ENCODE results near the gene PAX2.

Gene PAX2

DNA sequence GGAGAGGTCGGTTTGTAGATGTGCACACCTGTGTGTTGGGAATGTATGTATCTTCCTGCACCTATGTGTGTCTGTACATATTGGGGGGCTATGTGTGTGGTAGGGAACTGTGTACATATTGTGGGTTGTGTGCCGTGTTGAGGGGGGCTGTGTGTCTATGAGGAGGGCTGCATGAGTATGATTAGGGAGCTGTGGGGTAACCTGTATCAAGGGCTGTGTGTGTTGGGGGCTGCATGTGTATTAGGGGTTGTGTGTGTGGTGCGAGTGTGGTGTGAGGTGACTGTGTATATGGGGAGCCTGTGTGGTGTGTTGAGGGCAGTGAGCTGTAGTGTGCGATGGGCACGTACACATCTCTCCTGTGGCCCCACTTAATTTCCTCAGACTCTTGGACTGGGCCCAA, 22.2 kb upstream of the PAX2 start:
- no peak overlapping the region for H3K4me3 ChIP-seq (ENCODE audit: low read length)
- no peaks in the 10 kb centered on the region for H3K9me2 ChIP-seq (replicated peaks; ENCODE audit: insufficient read depth, low read length)
- H3K9ac ChIP-seq (ENCODE audit: low read length), result no peak overlapping the region
- H4K20me1 ChIP-seq (ENCODE audit: insufficient read depth, low read length), result no peaks in the 10 kb centered on the region
- no peaks in the 10 kb centered on the region for H3K9me3 ChIP-seq (replicated peaks; ENCODE audit: insufficient read depth, low read length)
- H3K79me2 ChIP-seq (ENCODE audit: low read length), result no peaks in the 10 kb centered on the region
- TF ChIP-seq EZH2phosphoT487 (IDR thresholded peaks at IDR 0.05; ENCODE audit: low read length) (no peak), EZH2 (optimal IDR thresholded peaks at IDR 0.05; ENCODE audit: low read depth, low read length) (no peak)
- TF ChIP-seq, protein P1, sequence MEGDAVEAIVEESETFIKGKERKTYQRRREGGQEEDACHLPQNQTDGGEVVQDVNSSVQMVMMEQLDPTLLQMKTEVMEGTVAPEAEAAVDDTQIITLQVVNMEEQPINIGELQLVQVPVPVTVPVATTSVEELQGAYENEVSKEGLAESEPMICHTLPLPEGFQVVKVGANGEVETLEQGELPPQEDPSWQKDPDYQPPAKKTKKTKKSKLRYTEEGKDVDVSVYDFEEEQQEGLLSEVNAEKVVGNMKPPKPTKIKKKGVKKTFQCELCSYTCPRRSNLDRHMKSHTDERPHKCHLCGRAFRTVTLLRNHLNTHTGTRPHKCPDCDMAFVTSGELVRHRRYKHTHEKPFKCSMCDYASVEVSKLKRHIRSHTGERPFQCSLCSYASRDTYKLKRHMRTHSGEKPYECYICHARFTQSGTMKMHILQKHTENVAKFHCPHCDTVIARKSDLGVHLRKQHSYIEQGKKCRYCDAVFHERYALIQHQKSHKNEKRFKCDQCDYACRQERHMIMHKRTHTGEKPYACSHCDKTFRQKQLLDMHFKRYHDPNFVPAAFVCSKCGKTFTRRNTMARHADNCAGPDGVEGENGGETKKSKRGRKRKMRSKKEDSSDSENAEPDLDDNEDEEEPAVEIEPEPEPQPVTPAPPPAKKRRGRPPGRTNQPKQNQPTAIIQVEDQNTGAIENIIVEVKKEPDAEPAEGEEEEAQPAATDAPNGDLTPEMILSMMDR (IDR thresholded peaks at IDR 0.05; ENCODE audit: low read length), result no peak
- no peak overlapping the region for H2AFZ ChIP-seq (ENCODE audit: low read length)
- no peaks in the 10 kb centered on the region for H3F3A ChIP-seq (ENCODE audit: insufficient read depth, low read length)
- no peaks in the 10 kb centered on the region for H3K4me1 ChIP-seq (ENCODE audit: low read length)
- H3K36me3 ChIP-seq (replicated peaks; ENCODE audit: insufficient read depth, low read length), result no peaks in the 10 kb centered on the region
- no peak overlapping the region for H3K27ac ChIP-seq (ENCODE audit: low read length)
- H3K4me2 ChIP-seq (ENCODE audit: low read depth, low read length), result no peak overlapping the region
- no peak for DNase-seq
- peaks cover 54% of the 10 kb centered on the region for H3K27me3 ChIP-seq (replicated peaks; ENCODE audit: insufficient read depth, low read length)

DNA sequence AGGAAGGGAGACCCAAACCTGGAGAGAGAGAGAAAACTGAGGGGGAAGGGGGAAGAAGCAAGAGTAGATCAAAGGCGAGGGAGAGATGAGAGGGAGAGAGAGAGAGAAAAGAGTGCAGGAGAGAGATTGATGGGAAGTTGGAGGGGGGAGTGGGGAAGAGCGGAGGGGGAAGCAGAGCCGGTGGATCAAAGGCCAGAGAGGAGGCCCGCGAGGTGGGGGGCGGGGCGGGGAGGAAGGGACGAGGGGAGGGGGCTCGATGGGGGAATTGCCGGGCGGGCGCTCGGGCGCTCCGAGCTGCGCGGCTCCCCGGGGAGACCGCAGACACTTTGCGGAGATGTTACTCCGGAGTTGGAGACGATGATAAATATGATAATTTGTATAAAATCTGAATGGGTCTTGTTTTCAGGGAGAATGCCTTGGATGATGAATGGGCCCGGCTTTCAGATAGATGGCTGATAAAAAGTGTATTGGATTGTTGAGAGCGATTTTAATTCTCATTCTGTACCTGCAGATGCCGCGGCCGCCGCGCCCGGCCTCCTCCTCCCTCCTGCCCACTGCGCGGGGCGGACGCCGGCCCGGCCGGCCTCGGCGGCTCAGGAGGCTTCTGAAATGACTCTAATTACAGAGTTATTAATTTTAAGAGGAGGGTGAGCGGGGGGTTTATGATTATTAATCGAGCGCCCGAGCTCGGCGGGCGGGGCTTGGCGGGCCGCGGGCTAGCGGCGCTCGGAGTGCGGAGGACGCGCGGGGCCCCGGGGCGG, 21.4 kb upstream of the PAX2 start:
- Histone ChIP-seq H3K4me2 (ENCODE audit: low read depth, low read length) (no peak overlapping the region), H3K4me1 (ENCODE audit: low read length) (no peaks in the 10 kb centered on the region), H3K9ac (ENCODE audit: low read length) (no peak overlapping the region), H3K9me3 (replicated peaks; ENCODE audit: insufficient read depth, low read length) (no peaks in the 10 kb centered on the region), H2AFZ (ENCODE audit: low read length) (no peak overlapping the region), H3K79me2 (ENCODE audit: low read length) (no peaks in the 10 kb centered on the region), H3K9me2 (replicated peaks; ENCODE audit: insufficient read depth, low read length) (no peaks in the 10 kb centered on the region), H3K4me3 (ENCODE audit: low read length) (no peak overlapping the region), H3K36me3 (replicated peaks; ENCODE audit: insufficient read depth, low read length) (no peaks in the 10 kb centered on the region), H3K27ac (ENCODE audit: low read length) (no peak overlapping the region), H3K27me3 (replicated peaks; ENCODE audit: insufficient read depth, low read length) (peaks cover 62% of the 10 kb centered on the region), H3F3A (ENCODE audit: insufficient read depth, low read length) (no peaks in the 10 kb centered on the region), H4K20me1 (ENCODE audit: insufficient read depth, low read length) (no peaks in the 10 kb centered on the region)
- no peak for TF ChIP-seq EZH2 (optimal IDR thresholded peaks at IDR 0.05; ENCODE audit: low read depth, low read length)
- no peak for TF ChIP-seq EZH2phosphoT487 (IDR thresholded peaks at IDR 0.05; ENCODE audit: low read length)
- TF ChIP-seq, protein P1 (IDR thresholded peaks at IDR 0.05; ENCODE audit: low read length), result no peak
- DNase-seq, result no peak

DNA sequence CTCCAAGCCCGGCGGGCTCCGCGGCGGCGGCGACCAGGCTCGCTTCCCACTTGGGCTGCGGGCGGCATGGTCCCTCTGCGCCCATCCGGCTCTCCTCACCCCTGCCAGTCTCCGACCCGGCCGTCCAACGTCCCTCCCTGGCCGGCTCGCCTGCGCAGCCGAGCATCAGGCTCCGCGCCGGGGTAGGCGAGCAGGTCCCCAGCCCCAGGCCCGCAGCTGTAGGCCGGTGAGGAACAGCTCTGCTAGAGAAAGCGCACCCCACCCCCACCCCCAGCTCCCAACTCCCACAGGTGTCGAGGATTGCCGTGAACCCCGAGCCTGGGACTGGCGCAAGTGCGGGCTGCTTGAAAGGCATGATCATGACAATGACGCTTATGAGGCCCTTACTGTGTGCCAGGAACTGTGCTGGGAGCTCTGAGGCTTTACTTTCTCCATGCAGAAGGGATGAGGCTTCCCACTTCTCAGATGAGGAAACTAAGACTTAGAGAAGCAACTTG, 20.8 kb upstream of the PAX2 start:
- Histone ChIP-seq H3K27ac (ENCODE audit: low read length) (no peak overlapping the region), H3K4me1 (ENCODE audit: low read length) (no peaks in the 10 kb centered on the region), H3K27me3 (replicated peaks; ENCODE audit: insufficient read depth, low read length) (peaks cover 68% of the 10 kb centered on the region), H3K79me2 (ENCODE audit: low read length) (no peaks in the 10 kb centered on the region), H3K9me2 (replicated peaks; ENCODE audit: insufficient read depth, low read length) (no peaks in the 10 kb centered on the region), H3F3A (ENCODE audit: insufficient read depth, low read length) (no peaks in the 10 kb centered on the region), H4K20me1 (ENCODE audit: insufficient read depth, low read length) (no peaks in the 10 kb centered on the region), H3K4me2 (ENCODE audit: low read depth, low read length) (no peak overlapping the region), H2AFZ (ENCODE audit: low read length) (no peak overlapping the region), H3K9me3 (replicated peaks; ENCODE audit: insufficient read depth, low read length) (no peaks in the 10 kb centered on the region), H3K36me3 (replicated peaks; ENCODE audit: insufficient read depth, low read length) (no peaks in the 10 kb centered on the region), H3K4me3 (ENCODE audit: low read length) (no peak overlapping the region), H3K9ac (ENCODE audit: low read length) (no peak overlapping the region)
- TF ChIP-seq, protein P1 (IDR thresholded peaks at IDR 0.05; ENCODE audit: low read length), result no peak
- TF ChIP-seq EZH2 (optimal IDR thresholded peaks at IDR 0.05; ENCODE audit: low read depth, low read length) (no peak), EZH2phosphoT487 (IDR thresholded peaks at IDR 0.05; ENCODE audit: low read length) (no peak)
- no peak for DNase-seq
